Testis (tissue), 2 donors: ENCODE data around the gene SLC9A9.

ENCODE experiments used
- POLR2A ChIP-seq: fragments of 450-650 bp; IDR thresholded peaks from one replicate; pipeline ENCODE4 v1.6.1; 2017; ENCODE audit warnings: antibody characterized with exemption, mild to moderate bottlenecking, moderate library complexity
- TF ChIP-seq, protein P1 (sequence below), 3 experiments: fragments of 450-650 bp in 2 of 3; fragments of 200-600 bp in 1 of 3; sonication (generic) in 1 of 3; IDR thresholded peaks; one replicate each; pipeline ENCODE4 v1.5.1; 2016 to 2019; ENCODE audit warnings: antibody characterized with exemption in 3 of 3, mild to moderate bottlenecking in 2 of 3, moderate library complexity in 1 of 3

- TF ChIP-seq, protein P1, sequence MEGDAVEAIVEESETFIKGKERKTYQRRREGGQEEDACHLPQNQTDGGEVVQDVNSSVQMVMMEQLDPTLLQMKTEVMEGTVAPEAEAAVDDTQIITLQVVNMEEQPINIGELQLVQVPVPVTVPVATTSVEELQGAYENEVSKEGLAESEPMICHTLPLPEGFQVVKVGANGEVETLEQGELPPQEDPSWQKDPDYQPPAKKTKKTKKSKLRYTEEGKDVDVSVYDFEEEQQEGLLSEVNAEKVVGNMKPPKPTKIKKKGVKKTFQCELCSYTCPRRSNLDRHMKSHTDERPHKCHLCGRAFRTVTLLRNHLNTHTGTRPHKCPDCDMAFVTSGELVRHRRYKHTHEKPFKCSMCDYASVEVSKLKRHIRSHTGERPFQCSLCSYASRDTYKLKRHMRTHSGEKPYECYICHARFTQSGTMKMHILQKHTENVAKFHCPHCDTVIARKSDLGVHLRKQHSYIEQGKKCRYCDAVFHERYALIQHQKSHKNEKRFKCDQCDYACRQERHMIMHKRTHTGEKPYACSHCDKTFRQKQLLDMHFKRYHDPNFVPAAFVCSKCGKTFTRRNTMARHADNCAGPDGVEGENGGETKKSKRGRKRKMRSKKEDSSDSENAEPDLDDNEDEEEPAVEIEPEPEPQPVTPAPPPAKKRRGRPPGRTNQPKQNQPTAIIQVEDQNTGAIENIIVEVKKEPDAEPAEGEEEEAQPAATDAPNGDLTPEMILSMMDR (IDR thresholded peaks at IDR 0.05), result no peak
- TF ChIP-seq POLR2A, result no peak
These were observed 465.5 kb downstream of the SLC9A9 start for GRCh38 chr3:143382816-143383215.
